Bronchial epithelial cell (primary cell): ENCODE measurements around the gene SLC39A5. TPM values are rescaled to one million over a fixed set of nuclear protein-coding genes. Genes with fewer than 3 reads are reported as not detected.

Experiments
- DNase-seq: peaks from one replicate; pipeline ENCODE4 v3.0.0-alpha.2; 2010; ENCODE audit warnings: low read depth
- FAIRE-seq: peaks from 2 replicates; lab custom pipeline; 2011; peaks lifted over from hg19 to GRCh38; lab: Jason Lieb, UNC
- H3K27me3 ChIP-seq: 2 replicates; pipeline ENCODE4 v1.5.1; 2011; ENCODE audit warnings: low read length; ENCODE audit not compliant: control insufficient read depth, insufficient read depth
- H3K36me3 ChIP-seq: 2 replicates; pipeline ENCODE4 v1.5.1; 2011; ENCODE audit warnings: low read length; ENCODE audit not compliant: control insufficient read depth, insufficient read depth
- H3K4me3 ChIP-seq: 2 replicates; pipeline ENCODE4 v1.5.1; 2011; ENCODE audit warnings: mild to moderate bottlenecking, low read depth, low read length, control low read depth
- total RNA-seq: library from RNA; depleted of rRNA; stranded (reverse); fragments of >200 nt; gene quantifications from 2 replicates; pipeline ENCODE4 v1.2.1, GENCODE V29; 2014
- TF ChIP-seq, protein P1 (sequence below): IDR thresholded peaks from 2 replicates; pipeline ENCODE4 v1.5.1; 2011; ENCODE audit warnings: mild to moderate bottlenecking, moderate library complexity, low read length, control low read depth, inconsistent platforms; ENCODE audit not compliant: insufficient read depth, severe bottlenecking

SLC39A5 gene
- total RNA-seq, 1 donor from 2014 or later, result 0.26 TPM

DNA sequence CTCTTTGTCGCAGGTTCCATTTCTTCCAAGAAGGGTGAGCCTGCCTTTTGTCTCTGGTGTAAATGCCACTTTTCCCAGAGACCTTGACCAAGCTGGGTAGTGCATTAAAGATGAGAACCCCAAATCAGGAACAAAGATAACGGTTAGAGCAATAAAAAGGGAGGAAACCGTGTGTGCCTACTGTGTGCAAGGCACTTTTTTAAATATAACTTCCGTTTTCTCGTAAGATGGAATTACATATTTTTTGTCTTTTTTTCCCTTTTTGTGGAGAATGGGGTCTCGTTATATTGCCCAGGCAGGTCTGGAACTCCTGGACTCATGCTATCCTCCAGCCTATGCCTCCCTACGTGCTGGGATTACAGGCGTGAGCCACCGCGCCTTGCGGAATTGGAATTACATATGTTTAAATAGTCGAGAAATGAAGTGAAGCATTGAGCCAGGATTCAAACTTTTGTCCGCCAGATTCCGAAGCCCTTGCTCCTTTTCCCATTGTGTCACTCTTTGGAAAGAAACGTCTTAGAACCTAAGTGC, 6.2 kb upstream of the SLC39A5 start:
- FAIRE-seq (no peak), DNase-seq (no peak)
- peak overlapping the region; percentile 9 for H3K4me3 ChIP-seq
- peaks cover 2% of the 10 kb centered on the region for H3K36me3 ChIP-seq
- TF ChIP-seq, protein P1, sequence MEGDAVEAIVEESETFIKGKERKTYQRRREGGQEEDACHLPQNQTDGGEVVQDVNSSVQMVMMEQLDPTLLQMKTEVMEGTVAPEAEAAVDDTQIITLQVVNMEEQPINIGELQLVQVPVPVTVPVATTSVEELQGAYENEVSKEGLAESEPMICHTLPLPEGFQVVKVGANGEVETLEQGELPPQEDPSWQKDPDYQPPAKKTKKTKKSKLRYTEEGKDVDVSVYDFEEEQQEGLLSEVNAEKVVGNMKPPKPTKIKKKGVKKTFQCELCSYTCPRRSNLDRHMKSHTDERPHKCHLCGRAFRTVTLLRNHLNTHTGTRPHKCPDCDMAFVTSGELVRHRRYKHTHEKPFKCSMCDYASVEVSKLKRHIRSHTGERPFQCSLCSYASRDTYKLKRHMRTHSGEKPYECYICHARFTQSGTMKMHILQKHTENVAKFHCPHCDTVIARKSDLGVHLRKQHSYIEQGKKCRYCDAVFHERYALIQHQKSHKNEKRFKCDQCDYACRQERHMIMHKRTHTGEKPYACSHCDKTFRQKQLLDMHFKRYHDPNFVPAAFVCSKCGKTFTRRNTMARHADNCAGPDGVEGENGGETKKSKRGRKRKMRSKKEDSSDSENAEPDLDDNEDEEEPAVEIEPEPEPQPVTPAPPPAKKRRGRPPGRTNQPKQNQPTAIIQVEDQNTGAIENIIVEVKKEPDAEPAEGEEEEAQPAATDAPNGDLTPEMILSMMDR, result no peak
- no peaks in the 10 kb centered on the region for H3K27me3 ChIP-seq

DNA sequence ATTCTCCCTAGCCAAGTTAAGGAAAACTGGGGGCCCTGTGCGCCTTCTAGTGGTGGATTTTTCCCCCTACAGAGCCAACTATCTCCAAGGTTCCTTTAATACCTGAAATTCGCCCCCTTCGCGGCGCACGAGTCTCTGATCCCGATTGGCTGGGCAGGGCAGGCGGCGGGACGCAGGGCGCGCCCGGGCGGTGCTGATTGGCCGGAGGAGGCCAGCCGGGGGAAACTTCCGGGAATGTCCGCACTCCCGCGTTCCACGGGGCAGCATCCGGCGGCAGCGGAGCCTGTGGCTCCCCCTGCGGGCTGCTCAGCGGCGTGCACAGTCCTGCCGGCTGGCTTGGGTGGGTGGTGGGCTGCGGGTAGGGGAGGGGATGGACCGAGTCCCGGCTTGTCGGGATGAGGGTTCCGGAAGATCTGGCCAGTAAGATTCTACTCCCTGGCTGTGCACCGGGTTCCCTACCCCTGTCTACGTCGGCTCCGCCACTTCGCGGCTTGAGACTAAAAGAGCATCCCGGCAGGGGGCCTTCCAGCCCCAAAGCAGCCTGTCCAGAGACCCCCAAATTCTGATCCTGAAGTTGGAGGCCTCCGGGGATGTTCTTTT, 5.6 kb upstream of the SLC39A5 start, which contains the start of gene NABP2:
TSS of gene NABP2 (plus strand) at position 241 of the 600 bp plus-strand sequence. CDS start 515 bp downstream, outside the sequence.
- DNase-seq (peak; percentile 92), FAIRE-seq (no peak)
- peaks cover 2% of the 10 kb centered on the region for H3K36me3 ChIP-seq
- peak within 1 kb of the TSS; percentile 59 for H3K4me3 ChIP-seq
- TF ChIP-seq, protein P1, result peak; percentile 82
- H3K27me3 ChIP-seq, result no peaks in the 10 kb centered on the region

DNA sequence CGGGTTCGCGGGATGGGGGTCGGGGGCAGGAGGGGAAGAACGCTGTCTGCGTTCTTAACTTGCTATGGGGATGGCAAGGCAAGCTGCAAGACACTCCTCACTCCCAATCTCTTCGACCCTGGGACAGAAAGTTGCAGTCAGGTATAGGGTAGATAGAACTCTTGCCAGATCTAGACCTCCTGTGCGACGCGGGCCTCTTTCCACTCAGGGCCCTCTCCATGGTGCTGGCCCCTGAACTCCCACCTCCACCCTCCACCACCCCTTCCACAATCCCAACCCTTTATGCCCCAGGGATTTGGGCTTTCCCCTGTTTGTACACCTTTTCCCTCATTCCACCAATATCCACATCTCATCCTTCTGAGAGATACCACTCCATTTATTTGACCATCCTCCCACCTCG, 4.9 kb upstream of the SLC39A5 start:
- no peak for DNase-seq
- no peaks in the 10 kb centered on the region for H3K27me3 ChIP-seq
- H3K36me3 ChIP-seq, result peaks cover 2% of the 10 kb centered on the region
- TF ChIP-seq, protein P1, result no peak
- H3K4me3 ChIP-seq, result peak overlapping the region; percentile 59
- no peak for FAIRE-seq

DNA sequence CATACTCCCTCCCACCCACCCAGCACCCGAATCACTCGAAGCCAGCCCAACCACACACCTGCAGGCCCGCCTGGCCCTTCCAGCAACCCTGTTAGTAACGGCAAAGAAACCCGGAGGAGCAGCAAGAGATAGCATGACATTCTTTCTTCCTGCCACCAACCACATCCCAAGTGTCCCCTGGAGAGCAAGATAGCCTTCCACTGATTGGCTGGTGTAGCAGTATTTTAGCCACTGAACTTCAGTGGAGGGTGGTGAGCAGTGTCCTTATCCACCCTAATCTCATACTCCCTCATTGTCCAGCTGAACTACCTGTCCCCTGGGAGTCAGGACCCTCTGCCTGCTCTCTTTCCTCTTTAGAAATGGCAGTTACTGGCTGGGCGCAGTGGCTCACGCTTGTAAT, 769 bp upstream of the SLC39A5 start:
- Histone ChIP-seq H3K27me3 (no peaks in the 10 kb centered on the region), H3K4me3 (no peak overlapping the region), H3K36me3 (peaks cover 2% of the 10 kb centered on the region)
- TF ChIP-seq, protein P1, result no peak
- DNase-seq (no peak), FAIRE-seq (no peak)

DNA sequence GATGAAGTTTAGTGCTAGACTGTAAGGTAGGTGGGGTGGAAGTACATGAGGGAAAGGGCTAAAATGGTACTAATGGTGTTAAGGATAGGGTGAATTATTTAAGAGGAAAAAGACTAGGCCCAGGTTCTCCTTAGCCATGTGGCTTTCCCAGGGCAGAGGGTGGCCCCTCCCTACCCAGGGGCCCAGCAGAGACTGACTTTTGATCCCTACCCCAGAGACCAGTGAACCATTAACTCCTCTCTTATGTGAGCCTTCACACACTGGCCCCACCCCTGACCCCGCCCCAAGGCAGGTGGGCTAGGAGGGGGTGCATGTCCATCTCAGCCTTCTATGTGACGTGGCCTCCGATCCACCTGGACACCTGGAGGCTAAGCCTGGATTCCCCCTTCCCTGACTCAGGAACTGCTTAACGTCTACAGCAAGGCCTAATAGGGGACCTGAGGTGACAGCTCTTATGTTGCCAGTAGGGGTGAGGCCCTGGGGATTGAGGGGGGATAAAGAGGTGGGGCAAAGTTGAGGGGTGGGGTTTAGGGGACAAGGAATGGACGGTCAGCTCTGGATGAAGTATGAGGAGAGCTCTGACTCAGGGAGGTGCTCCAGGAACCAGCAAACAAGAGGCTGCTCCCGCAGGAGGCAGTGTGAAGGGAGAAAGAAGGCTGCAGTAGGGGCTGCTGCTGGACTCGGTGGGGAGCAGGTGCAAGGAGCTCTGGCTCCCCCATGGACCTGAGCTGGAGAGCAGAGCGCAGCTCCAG, 757 bp downstream of the SLC39A5 start:
- TF ChIP-seq, protein P1, result no peak
- no peak for FAIRE-seq
- no peak for DNase-seq
- H3K27me3 ChIP-seq, result no peaks in the 10 kb centered on the region
- H3K36me3 ChIP-seq, result peaks cover 2% of the 10 kb centered on the region
- H3K4me3 ChIP-seq, result no peak overlapping the region
